ENCODE measurements around the gene KAZALD1. TPM values are rescaled to one million over a fixed set of nuclear protein-coding genes. Genes with fewer than 3 reads are reported as not detected.

KAZALD1 gene
- total and polyA plus RNA-seq, 2 experiments from 2014 or later: 27.5 to 52.9 TPM

- Histone ChIP-seq H3K4me1 (ENCODE audit: low read depth) (peaks cover 4% of the 10 kb centered on the region), H3K27ac (no peak overlapping the region), H3K9me3 (ENCODE audit: low read depth) (no peaks in the 10 kb centered on the region), H3K27me3 (peaks cover 18% of the 10 kb centered on the region), H3K36me3 (no peaks in the 10 kb centered on the region), H3K4me3 (no peak overlapping the region)
- no peak for TF ChIP-seq CTCF (IDR thresholded peaks at IDR 0.05; ENCODE audit: low read depth, low read length)
- no peak for DNase-seq (ENCODE audit: low read depth in 1 of 2, low spot score in 1 of 2)
Observed at GRCh38 chr10:101035314-101035713, 26.5 kb upstream of the KAZALD1 start.

GRCh38 chr10:101035916-101036702 lies 25.7 kb upstream of the KAZALD1 start:
- Histone ChIP-seq H3K4me1 (ENCODE audit: low read depth) (peaks cover 4% of the 10 kb centered on the region), H3K4me3 (no peak overlapping the region), H3K27ac (no peak overlapping the region), H3K36me3 (no peaks in the 10 kb centered on the region), H3K9me3 (ENCODE audit: low read depth) (no peaks in the 10 kb centered on the region), H3K27me3 (peaks cover 18% of the 10 kb centered on the region)
- no peak for DNase-seq (ENCODE audit: low read depth in 1 of 2, low spot score in 1 of 2)
- no peak for TF ChIP-seq CTCF (IDR thresholded peaks at IDR 0.05; ENCODE audit: low read depth, low read length)

- peaks cover 18% of the 10 kb centered on the region for H3K27me3 ChIP-seq
- no peaks in the 10 kb centered on the region for H3K36me3 ChIP-seq
- TF ChIP-seq CTCF (IDR thresholded peaks at IDR 0.05; ENCODE audit: low read depth, low read length): no peak
- H3K9me3 ChIP-seq (ENCODE audit: low read depth): no peaks in the 10 kb centered on the region
- peaks cover 4% of the 10 kb centered on the region for H3K4me1 ChIP-seq (ENCODE audit: low read depth)
- DNase-seq (ENCODE audit: low read depth in 1 of 2, low spot score in 1 of 2): no peak
- no peak overlapping the region for H3K4me3 ChIP-seq
- no peak overlapping the region for H3K27ac ChIP-seq
Observed at GRCh38 chr10:101036726-101037125, 25.1 kb upstream of the KAZALD1 start.

- Histone ChIP-seq H3K4me3 (no peak overlapping the region), H3K27me3 (peaks cover 18% of the 10 kb centered on the region), H3K9me3 (ENCODE audit: low read depth) (no peaks in the 10 kb centered on the region), H3K36me3 (no peaks in the 10 kb centered on the region), H3K4me1 (ENCODE audit: low read depth) (peaks cover 8% of the 10 kb centered on the region), H3K27ac (no peak overlapping the region)
- TF ChIP-seq CTCF (IDR thresholded peaks at IDR 0.05; ENCODE audit: low read depth, low read length): no peak
- DNase-seq (ENCODE audit: low read depth in 1 of 2, low spot score in 1 of 2): no peak
Observed at GRCh38 chr10:101038484-101038883, 23.3 kb upstream of the KAZALD1 start.

GRCh38 chr10:101040061-101040460 lies 21.7 kb upstream of the KAZALD1 start:
- Histone ChIP-seq H3K4me3 (no peak overlapping the region), H3K27ac (no peak overlapping the region), H3K4me1 (ENCODE audit: low read depth) (peaks cover 5% of the 10 kb centered on the region), H3K36me3 (no peaks in the 10 kb centered on the region), H3K9me3 (ENCODE audit: low read depth) (no peaks in the 10 kb centered on the region), H3K27me3 (peaks cover 20% of the 10 kb centered on the region)
- TF ChIP-seq CTCF (IDR thresholded peaks at IDR 0.05; ENCODE audit: low read depth, low read length): no peak
- no peak for DNase-seq (ENCODE audit: low read depth in 1 of 2, low spot score in 1 of 2)
